Measurements from ENCODE around the gene CNST.
"Not testable (repeated sequence)": the region's sequence is repeated elsewhere in the genome, so short reads cannot be mapped to it uniquely, and the experiment has no call there.

Gene CNST

DNA sequence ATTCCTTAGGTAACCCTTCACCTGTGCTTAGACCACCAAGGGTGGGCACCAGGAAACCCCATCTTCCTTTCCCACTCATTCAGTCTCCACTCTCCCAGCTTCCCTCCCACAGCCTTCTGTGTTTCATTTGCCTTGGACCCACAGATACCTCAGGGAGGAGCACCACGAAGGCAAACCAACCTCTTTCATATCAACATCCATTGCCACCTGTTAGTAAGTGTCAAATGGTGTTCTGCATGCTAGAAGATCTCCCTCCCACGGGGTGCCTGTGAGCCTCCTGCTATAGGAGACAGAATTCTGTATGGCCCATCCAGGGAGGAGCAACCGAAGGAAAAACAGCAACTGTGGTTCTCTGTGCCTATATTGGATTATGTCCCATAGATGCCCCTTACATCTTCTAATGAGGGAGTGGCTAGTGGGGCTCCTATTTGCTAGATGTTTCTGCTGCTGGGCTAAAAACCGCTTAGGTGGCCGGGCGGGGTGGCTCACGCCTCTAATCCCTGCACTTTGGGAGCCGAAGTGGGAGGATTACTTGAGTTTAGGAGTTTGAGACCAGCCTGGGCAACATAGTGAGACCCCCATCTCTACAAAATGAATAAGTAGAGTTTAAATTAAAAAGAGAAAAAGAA, 132.3 kb downstream of the CNST start:
- DNase-seq (ENCODE audit: low read depth in 1 of 2, low spot score in 1 of 2) = no peak

DNA sequence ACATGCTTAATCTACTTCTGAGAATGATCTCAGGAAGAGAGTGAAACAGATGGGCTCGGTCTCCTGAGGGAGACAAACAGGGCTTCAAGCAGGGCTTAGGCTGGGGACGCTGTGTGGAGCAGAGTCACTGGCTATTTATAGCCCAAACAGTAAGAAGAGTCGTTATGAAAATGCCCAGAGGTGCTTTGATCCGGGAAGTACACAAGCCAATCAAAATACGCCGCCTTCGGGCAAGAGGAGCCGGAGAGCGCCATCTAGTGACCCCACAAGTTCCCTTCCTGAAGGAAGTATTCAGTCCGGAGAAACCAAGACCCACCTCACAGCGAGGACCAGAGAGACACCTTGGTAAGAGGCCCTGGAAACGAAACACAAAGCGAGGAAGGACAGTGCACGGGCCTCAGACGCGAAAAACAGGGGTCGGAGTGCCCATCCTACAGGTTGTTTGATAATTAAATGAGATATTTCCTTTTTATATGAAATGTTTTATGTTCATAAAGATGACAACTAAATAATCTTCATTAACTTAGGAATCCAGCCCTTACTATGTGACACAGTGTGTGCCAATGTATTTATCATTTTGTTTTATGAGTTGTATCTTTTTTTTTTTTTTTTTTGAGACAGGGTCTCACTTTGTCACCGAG, 133.0 kb downstream of the CNST start:
- peak; percentile 44 to 52 for DNase-seq (ENCODE audit: low read depth in 1 of 2, low spot score in 1 of 2)

DNA sequence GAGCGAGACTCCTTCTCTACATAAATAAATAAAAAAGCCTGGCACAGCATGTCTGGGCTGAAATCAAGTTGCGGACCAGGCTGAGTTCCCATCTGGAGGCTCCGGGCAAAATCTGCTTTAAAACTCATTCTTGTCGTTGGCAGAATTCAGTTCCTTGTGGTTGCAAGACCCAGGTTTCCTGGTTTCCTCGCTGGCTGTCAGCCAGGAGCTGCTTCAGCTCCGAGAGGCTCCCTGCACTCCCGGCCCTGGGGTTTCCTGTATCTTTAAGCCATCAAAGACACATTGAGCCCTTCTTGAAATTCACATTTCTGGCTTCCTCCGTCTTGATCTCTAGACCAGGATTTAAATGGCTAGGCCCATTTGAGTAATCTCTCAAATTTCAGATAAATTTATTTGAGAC, 137.3 kb downstream of the CNST start:
- no peak for DNase-seq (ENCODE audit: low read depth in 1 of 2, low spot score in 1 of 2)

DNA sequence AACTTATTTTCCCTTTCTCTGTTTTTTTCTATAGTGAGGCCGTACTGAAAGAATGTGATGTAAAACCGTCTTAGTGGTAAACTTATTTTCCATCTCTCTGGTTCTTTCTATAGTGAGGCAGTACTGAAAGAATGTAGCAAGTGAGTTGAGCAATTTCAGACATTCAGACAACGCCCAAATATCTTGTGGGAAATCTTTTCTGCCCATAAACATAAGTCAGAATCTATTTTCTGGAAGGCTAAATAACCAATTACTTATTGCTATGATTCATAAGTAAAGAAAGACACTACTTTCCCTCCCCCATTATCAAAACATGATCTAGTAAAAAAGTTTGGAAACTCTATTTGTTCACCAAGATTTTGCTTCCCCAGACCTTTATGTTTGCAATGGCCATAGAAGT, 139.1 kb downstream of the CNST start:
- no peak for DNase-seq (ENCODE audit: low read depth in 1 of 2, low spot score in 1 of 2)

DNA sequence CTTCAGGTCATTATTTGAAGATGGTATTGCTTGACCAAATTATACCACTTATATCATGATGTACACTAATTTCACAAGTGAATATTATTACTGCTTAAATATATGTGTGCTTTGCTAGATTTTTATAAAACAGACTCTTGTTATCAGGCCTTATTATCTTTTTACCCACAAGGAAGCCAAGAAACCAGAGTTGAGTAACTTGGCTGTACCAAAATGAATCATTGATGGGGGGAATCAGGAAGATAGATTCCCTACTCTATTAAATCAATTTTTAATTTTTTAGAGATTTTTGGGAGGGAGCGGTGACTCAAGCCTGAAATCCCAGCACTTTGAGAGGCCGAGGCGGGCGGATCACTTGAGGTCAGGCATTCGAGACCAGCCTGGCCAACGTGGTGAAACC, 141.9 kb downstream of the CNST start:
- DNase-seq (ENCODE audit: low read depth in 1 of 2, low spot score in 1 of 2) = no peak

DNA sequence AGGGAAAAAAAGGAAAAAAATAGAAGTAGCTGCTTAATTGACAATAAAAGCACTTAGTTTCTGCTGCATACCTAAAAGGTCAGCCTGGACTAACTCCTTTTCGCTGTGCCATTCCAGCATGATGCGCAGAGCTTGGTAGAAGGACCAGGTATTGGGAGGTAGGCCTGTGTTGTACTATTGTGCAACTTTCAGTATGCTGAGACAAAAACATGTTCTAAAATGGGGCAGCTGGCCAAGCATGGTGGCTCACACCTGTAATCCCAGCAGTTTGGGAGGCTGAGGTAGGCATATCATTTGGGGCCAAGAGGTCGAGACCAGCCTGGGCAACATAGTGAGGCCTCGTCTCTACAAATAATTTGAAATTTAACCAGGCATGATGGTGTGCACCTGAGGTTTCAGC, 142.9 kb downstream of the CNST start:
- DNase-seq (ENCODE audit: low read depth in 1 of 2, low spot score in 1 of 2) = no peak

DNA sequence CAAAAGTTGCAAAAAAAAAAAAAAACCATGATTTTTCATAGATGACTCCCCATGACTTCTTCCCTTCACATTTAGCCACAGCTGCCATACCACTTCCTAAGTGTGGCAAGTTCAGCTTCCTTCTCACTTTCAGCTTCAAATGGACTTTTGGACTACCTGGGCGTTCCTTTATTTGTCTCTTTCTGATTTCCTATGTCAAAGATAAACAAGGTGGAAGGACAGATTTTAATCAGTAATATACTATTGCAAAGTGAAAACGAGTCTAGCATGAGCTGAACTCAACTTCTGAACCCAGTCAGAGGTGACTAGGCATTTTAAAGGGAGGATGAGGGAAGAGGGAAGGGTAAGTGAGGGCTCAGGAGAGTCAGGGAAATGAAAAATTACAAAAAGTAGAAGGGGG, 143.6 kb downstream of the CNST start:
- DNase-seq (ENCODE audit: low read depth in 1 of 2, low spot score in 1 of 2) = no peak

DNA sequence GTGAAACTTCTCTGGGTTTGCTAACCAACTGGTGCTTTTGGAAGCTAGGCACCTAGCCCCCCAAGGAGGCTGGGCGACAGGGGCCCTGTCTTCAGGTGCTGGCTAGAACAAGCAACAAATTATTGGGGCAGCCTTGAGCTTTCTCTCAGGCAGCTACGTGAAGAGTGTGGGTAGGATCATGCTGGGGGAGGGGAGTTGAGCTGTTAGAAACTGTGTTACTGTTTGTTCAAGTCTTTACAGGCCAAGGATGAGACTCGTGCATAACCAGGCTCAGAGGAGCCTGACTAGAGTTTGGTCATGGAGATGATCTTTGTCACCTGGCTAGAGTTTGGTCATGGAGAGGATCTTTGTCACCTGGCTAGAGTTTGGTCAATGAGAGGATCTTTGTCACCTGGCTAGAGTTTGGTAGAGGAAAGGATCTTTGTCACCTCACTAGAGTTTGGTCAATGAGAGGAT, 145.3 kb downstream of the CNST start:
- no peak for DNase-seq (ENCODE audit: low read depth in 1 of 2, low spot score in 1 of 2)

DNA sequence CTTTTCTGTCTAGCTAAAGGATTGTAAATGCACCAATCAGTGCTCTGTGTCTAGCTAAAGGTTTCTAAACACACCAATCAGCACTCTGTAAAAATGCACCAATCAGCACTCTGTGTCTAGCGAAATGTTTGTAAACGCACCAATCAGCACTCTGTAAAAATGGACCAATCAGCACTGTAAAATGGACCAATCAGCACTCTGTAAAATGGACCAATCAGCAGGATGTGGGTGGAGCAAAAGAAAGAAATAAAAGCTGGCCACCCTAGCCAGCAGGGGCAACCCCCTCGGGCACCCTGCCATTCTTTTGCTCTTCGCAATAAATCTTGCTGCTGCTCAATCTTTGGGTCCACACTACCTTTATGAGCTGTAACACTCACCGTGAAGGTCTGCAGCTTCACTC, 146.2 kb downstream of the CNST start:
- DNase-seq (ENCODE audit: low read depth in 1 of 2, low spot score in 1 of 2) = not testable (repeated sequence)
